H1 (cell line): ENCODE data around the gene HIP1. TPM values are rescaled to one million over a fixed set of nuclear protein-coding genes. Genes with fewer than 3 reads are reported as not detected.

ENCODE experiments used
- CTCF ChIA-PET: fragments of 300-600 bp; sonication (Branson Sonifier 250); formaldehyde crosslinking; loops from one replicate; lab custom pipeline; 2021; ENCODE audit not compliant: partially characterized antibody; lab: Charles Lee
- POLR2A ChIA-PET: fragments of 300-600 bp; sonication (Branson Sonifier 250); formaldehyde crosslinking; loops from one replicate; lab custom pipeline; 2021; ENCODE audit warnings: inconsistent platforms; ENCODE audit not compliant: partially characterized antibody; lab: Charles Lee
- DNase-seq, 2 experiments: peaks; one replicate each; pipeline versions ENCODE4 v3.0.0 to v3.0.0-alpha.2; 2010 to 2022; ENCODE audit warnings: low spot score in 2 of 2, low read depth in 1 of 2, mixed read lengths in 1 of 2
- FAIRE-seq: peaks from 2 replicates; lab custom pipeline; 2011; peaks lifted over from hg19 to GRCh38; lab: Jason Lieb, UNC
- H2AFZ ChIP-seq: 2 replicates; pipeline ENCODE4 v1.8.1; 2012; ENCODE audit warnings: low read length, inconsistent platforms
- H2AK5ac ChIP-seq: 2 replicates; pipeline ENCODE4 v1.6.1; 2013; ENCODE audit warnings: low read depth, low read length
- H2BK120ac ChIP-seq: replicated peaks from 2 replicates; pipeline ENCODE3; 2013; ENCODE audit warnings: low read depth, low read length, inconsistent platforms
- H2BK12ac ChIP-seq: 2 replicates; pipeline ENCODE4 v1.6.1; 2013; ENCODE audit warnings: low read depth, low read length
- H2BK15ac ChIP-seq: 2 replicates; pipeline ENCODE4 v1.6.1; 2013; ENCODE audit warnings: low read length
- H2BK20ac ChIP-seq: 2 replicates; pipeline ENCODE4 v1.6.1; 2013; ENCODE audit warnings: low read length
- H2BK5ac ChIP-seq: 2 replicates; pipeline ENCODE4 v1.6.1; 2013; ENCODE audit warnings: low read depth, low read length
- H3K14ac ChIP-seq: 2 replicates; pipeline ENCODE4 v1.6.1; 2013; ENCODE audit warnings: inconsistent platforms; ENCODE audit not compliant: insufficient read length
- H3K18ac ChIP-seq: 2 replicates; pipeline ENCODE4 v1.6.1; 2013; ENCODE audit warnings: low read length; ENCODE audit errors: extremely low read depth
- H3K23ac ChIP-seq: 2 replicates; pipeline ENCODE4 v1.6.1; 2013; ENCODE audit warnings: inconsistent platforms; ENCODE audit not compliant: insufficient read length
- H3K23me2 ChIP-seq: 2 replicates; pipeline ENCODE4 v1.6.1; 2013; ENCODE audit warnings: low read depth, low read length
- H3K27ac ChIP-seq: 2 replicates; pipeline ENCODE4 v1.6.1; 2011; ENCODE audit warnings: low read depth, low read length, inconsistent platforms
- H3K27me3 ChIP-seq, 4 experiments: replicated peaks in 1 of 4; 1 replicate in 1 of 4; 2 replicates in 3 of 4; pipeline versions ENCODE4 v1.6.1 to v1.8.1; 2011 to 2013; ENCODE audit warnings: low read length in 3 of 4, mild to moderate bottlenecking in 3 of 4, inconsistent platforms in 2 of 4, mixed read lengths in 2 of 4, moderate library complexity in 1 of 4; ENCODE audit not compliant: control insufficient read depth in 3 of 4, insufficient read depth in 3 of 4; ENCODE audit errors: extremely low read depth in 1 of 4
- H3K36me3 ChIP-seq, 4 experiments: 2 replicates each; pipeline versions ENCODE4 v1.6.1 to v1.8.1; 2011 to 2013; ENCODE audit warnings: mild to moderate bottlenecking in 4 of 4, low read length in 3 of 4, moderate library complexity in 2 of 4, control low read depth in 1 of 4, inconsistent platforms in 1 of 4; ENCODE audit not compliant: insufficient read depth in 4 of 4, control insufficient read depth in 2 of 4
- H3K4ac ChIP-seq: replicated peaks from 2 replicates; pipeline ENCODE3; 2013; ENCODE audit warnings: low read length, low read depth, mixed read lengths, inconsistent platforms; ENCODE audit not compliant: insufficient read length
- H3K4me1 ChIP-seq, 4 experiments: replicated peaks in 1 of 4; 1 replicate in 1 of 4; 2 replicates in 3 of 4; pipeline versions ENCODE4 v1.6.1 to v1.8.1; 2011 to 2013; ENCODE audit warnings: low read length in 3 of 4, inconsistent platforms in 2 of 4, mixed read lengths in 1 of 4; ENCODE audit not compliant: insufficient read depth in 4 of 4, control insufficient read depth in 3 of 4
- H3K4me2 ChIP-seq, 2 experiments: 2 replicates each; pipeline versions ENCODE4 v1.6.1 to v1.8.1; 2011 to 2013; ENCODE audit warnings: low read depth in 2 of 2, low read length in 2 of 2, control low read depth in 1 of 2, inconsistent platforms in 1 of 2, mild to moderate bottlenecking in 1 of 2; ENCODE audit not compliant: insufficient read depth in 1 of 2
- H3K4me3 ChIP-seq, 4 experiments: fragments of 200-600, 300-600 bp in 1 of 4; sonication (generic), shearing (Covaris generic), sonication (Bioruptor Twin) in 1 of 4; 2 replicates each; pipeline versions ENCODE4 v1.5.1 to v1.8.1; 2011 to 2016; ENCODE audit warnings: low read length in 4 of 4, low read depth in 3 of 4, control low read depth in 2 of 4, inconsistent platforms in 2 of 4, mild to moderate bottlenecking in 2 of 4, mixed read lengths in 1 of 4, moderate library complexity in 1 of 4; ENCODE audit not compliant: insufficient read depth in 2 of 4; ENCODE audit errors: extremely low read depth in 1 of 4
- H3K56ac ChIP-seq: replicated peaks from 2 replicates; pipeline ENCODE3; 2013; ENCODE audit warnings: low read depth, mild to moderate bottlenecking, mixed read lengths, low read length, inconsistent platforms; ENCODE audit not compliant: insufficient read length
- H3K79me1 ChIP-seq: 2 replicates; pipeline ENCODE4 v1.6.1; 2013; ENCODE audit warnings: low read depth, low read length, control low read depth
- H3K79me2 ChIP-seq, 2 experiments: 2 replicates each; pipeline versions ENCODE4 v1.6.1 to v1.8.1; 2012 to 2013; ENCODE audit warnings: low read length in 2 of 2, mild to moderate bottlenecking in 2 of 2, inconsistent platforms in 1 of 2; ENCODE audit not compliant: insufficient read depth in 2 of 2, control insufficient read depth in 1 of 2
- H3K9ac ChIP-seq, 4 experiments: replicated peaks in 1 of 4; 1 replicate in 1 of 4; 2 replicates in 3 of 4; pipeline versions ENCODE4 v1.6.1 to v1.8.1; 2011 to 2013; ENCODE audit warnings: low read depth in 3 of 4, low read length in 3 of 4, control low read depth in 2 of 4, mild to moderate bottlenecking in 2 of 4, moderate library complexity in 2 of 4, inconsistent platforms in 1 of 4; ENCODE audit errors: extremely low read depth in 1 of 4
- H3K9me3 ChIP-seq, 2 experiments: 2 replicates each; pipeline versions ENCODE4 v1.6.1 to v1.8.1; 2012 to 2013; ENCODE audit warnings: mild to moderate bottlenecking in 2 of 2, moderate library complexity in 2 of 2, control low read depth in 1 of 2, inconsistent platforms in 1 of 2, low read depth in 1 of 2, low read length in 1 of 2, mixed read lengths in 1 of 2; ENCODE audit not compliant: insufficient read depth in 2 of 2
- H4K20me1 ChIP-seq, 2 experiments: replicated peaks in 1 of 2; 2 replicates each; pipeline versions ENCODE3 to v1.8.1; 2011 to 2013; ENCODE audit warnings: inconsistent platforms in 2 of 2, low read length in 2 of 2, mild to moderate bottlenecking in 1 of 2; ENCODE audit not compliant: insufficient read depth in 2 of 2, control insufficient read depth in 1 of 2
- H4K5ac ChIP-seq: 2 replicates; pipeline ENCODE4 v1.6.1; 2013; ENCODE audit warnings: low read length, low read depth, mixed read lengths, inconsistent platforms; ENCODE audit not compliant: insufficient read length
- H4K8ac ChIP-seq: 2 replicates; pipeline ENCODE4 v1.8.0; 2013; ENCODE audit warnings: mild to moderate bottlenecking, moderate library complexity, low read length, inconsistent platforms; ENCODE audit not compliant: insufficient read depth; ENCODE audit errors: extremely low read depth
- H4K91ac ChIP-seq: replicated peaks from 2 replicates; pipeline ENCODE3; 2013; ENCODE audit warnings: low read length, mixed read lengths, inconsistent platforms; ENCODE audit not compliant: insufficient read length
- BCL11A ChIP-seq, 2 experiments: IDR thresholded peaks; one replicate each; pipeline ENCODE4 v1.6.1; 2011; ENCODE audit warnings: low read depth in 2 of 2, low read length in 2 of 2, mild to moderate bottlenecking in 2 of 2
- CBX8 ChIP-seq: fragments of 300-800, 300-1000 bp; sonication (generic); IDR thresholded peaks from 2 replicates; pipeline ENCODE4 v1.7.1; 2016; ENCODE audit warnings: low read depth, low read length, borderline replicate concordance
- CHD1 ChIP-seq: IDR thresholded peaks from 2 replicates; pipeline ENCODE4 v1.6.1; 2012; ENCODE audit warnings: low read depth, low read length, improper control_type of control experiment
- CHD2 ChIP-seq: IDR thresholded peaks from 2 replicates; pipeline ENCODE4 v1.6.1; 2012; ENCODE audit warnings: low read length, improper control_type of control experiment
- CTCF ChIP-seq, 3 experiments: IDR thresholded peaks; 1 replicate in 2 of 3; 2 replicates in 1 of 3; pipeline versions ENCODE4 v1.5.1 to v1.6.1; 2011; ENCODE audit warnings: low read length in 3 of 3, mild to moderate bottlenecking in 3 of 3, inconsistent platforms in 2 of 3, low read depth in 1 of 3, moderate library complexity in 1 of 3; ENCODE audit not compliant: insufficient read depth in 1 of 3; ENCODE audit errors: control extremely low read depth in 1 of 3
- EZH2 ChIP-seq: fragments of 200-600 bp; sonication (generic); IDR thresholded peaks from 2 replicates; pipeline ENCODE4 v1.7.1; 2012; ENCODE audit warnings: low read depth, mild to moderate bottlenecking, moderate library complexity, low read length, inconsistent platforms; ENCODE audit not compliant: severe bottlenecking
- RAD21 ChIP-seq, 2 experiments: IDR thresholded peaks in 1 of 2; conservative IDR thresholded peaks in 1 of 2; 2 replicates each; pipeline ENCODE4 v1.6.1; 2011; ENCODE audit warnings: low read depth in 2 of 2, low read length in 2 of 2, improper control_type of control experiment in 1 of 2, inconsistent platforms in 1 of 2, mild to moderate bottlenecking in 1 of 2, moderate library complexity in 1 of 2
- RNF2 ChIP-seq: fragments of 200-900, 300-1000 bp; sonication (generic); IDR thresholded peaks from 2 replicates; pipeline ENCODE4 v1.7.1; 2016; ENCODE audit warnings: borderline replicate concordance, low read depth, mild to moderate bottlenecking, antibody characterized with exemption, low read length; ENCODE audit not compliant: poor library complexity, severe bottlenecking; ENCODE audit errors: missing control alignments
- SIX5 ChIP-seq: IDR thresholded peaks from 2 replicates; pipeline ENCODE4 v1.6.1; 2011; ENCODE audit warnings: mild to moderate bottlenecking, low read depth, low read length
- SP2 ChIP-seq: IDR thresholded peaks from 2 replicates; pipeline ENCODE4 v1.6.1; 2012; ENCODE audit warnings: mild to moderate bottlenecking, low read length, inconsistent platforms
- SUZ12 ChIP-seq: fragments of 200-600 bp; sonication (generic); IDR thresholded peaks from 2 replicates; pipeline ENCODE4 v1.6.1; 2012; ENCODE audit warnings: mild to moderate bottlenecking, inconsistent platforms, low read length, moderate library complexity, mixed read lengths
- WGBS, 2 experiments: shearing (Covaris generic) in 1 of 2; methylation state at CpG; one replicate each; pipeline versions ENCODE4 v1.1.6 to v1.1.7; 2013 to 2015; ENCODE audit warnings: low lambda C conversion rate in 2 of 2, mixed read lengths in 2 of 2, inconsistent platforms in 1 of 2, low coverage in 1 of 2, missing lambda C conversion rate in 1 of 2; ENCODE audit not compliant: insufficient replicate concordance in 2 of 2, insufficient coverage in 1 of 2, insufficient read length in 1 of 2; ENCODE audit errors: extremely low coverage in 1 of 2, missing lambda C conversion rate in 1 of 2; 5-methylcytosine and 5-hydroxymethylcytosine counted together
- polyA plus RNA-seq, 7 experiments: library from polyadenylated mRNA; depleted of rRNA in 3 of 7; stranded (reverse) in 5 of 7; unstranded in 2 of 7; fragments of >200 nt in 5 of 7; fragments of 200-250 nt in 2 of 7; gene quantifications; 1 replicate in 5 of 7; 2 replicates in 1 of 7; 4 replicates in 1 of 7; pipeline versions ENCODE4 v1.2.1 to v1.2.3, GENCODE V29; 2011 to 2013; ENCODE audit warnings: missing spikeins in 2 of 7, mixed read lengths in 2 of 7
- total RNA-seq: library from RNA; stranded (reverse); fragmentation: NEBNext Ultra II Directional; extraction: Animal tissue kit (Norgen Biotek cat#: 25700); gene quantifications from 2 replicates; pipeline ENCODE4 v1.2.1, GENCODE V29; 2021

HIP1 gene
- total and polyA plus RNA-seq, 2 of the 8 experiments (the other 6 are each of a cell fraction or from before 2014, with no cell fraction given) = 51.8 to 108 TPM

GRCh38 chr7:75654855-75655254 is 83.9 kb downstream of the HIP1 start:
- no peak overlapping the region for H4K8ac ChIP-seq
- ChIA-PET POLR2A (no interaction called here), CTCF (interaction anchor here (0.6 kb wide), 1 partner anchor 365 kb away, joined by 4 read pairs; no protein-coding TSS in a partner anchor)
- H2BK120ac ChIP-seq = no peak overlapping the region
- no peak overlapping the region for H2BK12ac ChIP-seq
- no peaks in the 10 kb centered on the region for H3K23me2 ChIP-seq
- no peak overlapping the region for H3K56ac ChIP-seq
- no peak overlapping the region for H3K9ac ChIP-seq
- TF ChIP-seq SUZ12 = no peak
- TF ChIP-seq BCL11A (IDR thresholded peaks at IDR 0.05; ENCODE audit: low read depth in 2 of 2, low read length in 2 of 2) = no peak
- TF ChIP-seq RAD21 (IDR thresholded peaks at IDR 0.05 in 1 of 2, conservative IDR thresholded peaks at IDR 0.05 in 1 of 2; ENCODE audit: low read depth in 2 of 2, low read length in 2 of 2) = no peak
- no peak for TF ChIP-seq CHD1
- TF ChIP-seq SIX5 = no peak
- TF ChIP-seq SP2 = no peak
- TF ChIP-seq EZH2 = no peak
- no peak for TF ChIP-seq RNF2
- no peak for TF ChIP-seq CHD2
- no peak for TF ChIP-seq CBX8
- TF ChIP-seq CTCF (IDR thresholded peaks at IDR 0.05; ENCODE audit: control extremely low read depth in 1 of 3, insufficient read depth in 1 of 3, low read depth in 1 of 3, low read length in 3 of 3) = no peak
- TF ChIP-seq, all 59 proteins: peak for 0
- H3K14ac ChIP-seq = no peak overlapping the region
- no peak for DNase-seq
- H2BK20ac ChIP-seq = no peak overlapping the region
- H4K20me1 ChIP-seq = peaks cover 0 to 1% of the 10 kb centered on the region in 2 experiments
- no peaks in the 10 kb centered on the region for H3K27me3 ChIP-seq
- no peak for FAIRE-seq
- H3K23ac ChIP-seq = no peak overlapping the region
- no peak overlapping the region for H2AFZ ChIP-seq
- peaks cover 0 to 10% (median 3%) of the 10 kb centered on the region in 4 experiments; a peak in 4 of 7 replicates for H3K4me1 ChIP-seq
- no peak overlapping the region for H3K4me3 ChIP-seq
- H2AK5ac ChIP-seq = no peak overlapping the region
- H4K91ac ChIP-seq = no peak overlapping the region
- H3K27ac ChIP-seq = no peak overlapping the region
- H2BK15ac ChIP-seq = no peak overlapping the region
- H3K18ac ChIP-seq = no peak overlapping the region
- no peaks in the 10 kb centered on the region for H3K79me1 ChIP-seq
- no peak overlapping the region for H3K4ac ChIP-seq
- H4K5ac ChIP-seq = no peak overlapping the region
- no peaks in the 10 kb centered on the region for H3K36me3 ChIP-seq
- H3K9me3 ChIP-seq = no peaks in the 10 kb centered on the region
- WGBS, 2 experiments = 87% methylated on average over 4 of the region's 4 CpGs; no CpG with 5 or more reads in 1 of the 2 experiments
- H2BK5ac ChIP-seq = no peak overlapping the region
- H3K79me2 ChIP-seq = no peaks in the 10 kb centered on the region
- H3K4me2 ChIP-seq = no peak overlapping the region
